ENCODE data around the gene ANO2.

Gene ANO2

GRCh38 chr12:5921027-5921909 lies 23.8 kb downstream of the ANO2 start:
- DNase-seq (ENCODE audit: extremely low read depth, low read depth) = no peak
- no peak overlapping the region for H3K4me3 ChIP-seq (replicated peaks; ENCODE audit: low read depth, low read length)
- TF ChIP-seq CTCF (IDR thresholded peaks at IDR 0.05; ENCODE audit: low read depth, low read length, missing control alignments) = no peak

- no peak for DNase-seq (ENCODE audit: extremely low read depth, low read depth)
- H3K4me3 ChIP-seq (replicated peaks; ENCODE audit: low read depth, low read length) = no peak overlapping the region
- no peak for TF ChIP-seq CTCF (IDR thresholded peaks at IDR 0.05; ENCODE audit: low read depth, low read length, missing control alignments)
These were observed 28.2 kb downstream of the ANO2 start for GRCh38 chr12:5916785-5917290.

- no peak for TF ChIP-seq CTCF (IDR thresholded peaks at IDR 0.05; ENCODE audit: low read depth, low read length, missing control alignments)
- no peak for DNase-seq (ENCODE audit: extremely low read depth, low read depth)
These were observed 29.5 kb downstream of the ANO2 start for GRCh38 chr12:5915511-5915910.

GRCh38 chr12:5914387-5915149 lies 30.5 kb downstream of the ANO2 start:
- no peak overlapping the region for H3K4me3 ChIP-seq (replicated peaks; ENCODE audit: low read depth, low read length)
- no peak for TF ChIP-seq CTCF (IDR thresholded peaks at IDR 0.05; ENCODE audit: low read depth, low read length, missing control alignments)
- DNase-seq (ENCODE audit: extremely low read depth, low read depth) = no peak

More at GRCh38 chr12:5915511-5915910, 29.5 kb downstream of the ANO2 start:
- no peak overlapping the region for H3K4me3 ChIP-seq (replicated peaks; ENCODE audit: low read depth, low read length)

GRCh38 chr12:5913387-5913786 lies 31.7 kb downstream of the ANO2 start:
- H3K4me3 ChIP-seq (replicated peaks; ENCODE audit: low read depth, low read length) = no peak overlapping the region
- TF ChIP-seq CTCF (IDR thresholded peaks at IDR 0.05; ENCODE audit: low read depth, low read length, missing control alignments) = no peak
- DNase-seq (ENCODE audit: extremely low read depth, low read depth) = no peak

GRCh38 chr12:5912437-5913334 lies 32.4 kb downstream of the ANO2 start:
- no peak overlapping the region for H3K4me3 ChIP-seq (replicated peaks; ENCODE audit: low read depth, low read length)
- peak; percentile 63 for TF ChIP-seq CTCF (IDR thresholded peaks at IDR 0.05; ENCODE audit: low read depth, low read length, missing control alignments)
- no peak for DNase-seq (ENCODE audit: extremely low read depth, low read depth)
